GM20000 (cell line): Measurements from ENCODE around the gene KIF18B.

Experiments used
- DNase-seq: peaks from one replicate; pipeline ENCODE4 v3.0.0; 2012; ENCODE audit warnings: low spot score
- TF ChIP-seq, protein P1 (sequence below): IDR thresholded peaks from 2 replicates; pipeline ENCODE4 v1.5.1; 2012; ENCODE audit warnings: mild to moderate bottlenecking, control low read depth; ENCODE audit errors: extremely low read depth, missing control alignments

The KIF18B gene

DNA sequence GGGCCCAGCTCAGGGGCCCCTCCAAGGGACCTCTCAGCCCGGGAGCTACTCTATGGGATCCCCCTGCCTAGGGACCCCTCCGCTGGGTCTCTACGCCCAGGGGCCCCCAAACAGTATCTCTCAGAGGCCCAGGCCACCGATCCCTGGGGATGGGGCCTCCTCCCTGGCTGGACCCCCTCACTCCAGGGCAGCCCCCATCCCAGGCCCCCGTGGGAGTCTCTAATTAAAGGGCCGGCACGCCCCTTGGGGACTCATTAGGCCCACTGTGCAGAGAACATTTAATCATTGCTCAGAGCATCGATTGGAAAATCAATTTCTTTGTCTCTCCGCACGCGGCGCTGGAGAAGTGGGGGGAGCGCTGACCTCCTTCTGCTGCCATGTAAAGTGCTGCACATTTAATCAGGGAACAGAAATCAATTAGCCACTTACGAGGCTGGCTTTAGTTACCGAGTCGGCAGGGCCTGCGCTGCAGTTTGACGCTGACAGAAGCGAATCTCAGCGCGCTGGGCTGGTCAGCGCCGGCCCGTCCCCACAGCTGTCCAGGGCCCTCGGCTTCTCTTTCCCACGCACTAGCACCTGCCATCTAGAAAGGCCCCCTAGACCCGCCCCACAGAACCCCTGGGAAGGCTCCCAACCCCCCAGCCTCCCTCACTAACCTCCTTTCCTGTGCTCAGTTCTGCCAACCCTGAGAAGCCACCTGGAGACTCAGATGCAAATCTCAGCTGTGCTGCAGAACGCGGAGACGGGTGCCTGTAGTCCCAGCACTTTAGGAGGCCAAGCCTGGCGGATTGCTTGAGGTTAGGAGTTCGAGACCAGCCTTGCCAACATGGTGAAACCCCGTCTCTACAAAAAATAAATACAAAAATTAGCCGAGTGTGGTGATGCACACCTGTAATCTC is 40.7 kb upstream of the KIF18B start:
- TF ChIP-seq, protein P1, sequence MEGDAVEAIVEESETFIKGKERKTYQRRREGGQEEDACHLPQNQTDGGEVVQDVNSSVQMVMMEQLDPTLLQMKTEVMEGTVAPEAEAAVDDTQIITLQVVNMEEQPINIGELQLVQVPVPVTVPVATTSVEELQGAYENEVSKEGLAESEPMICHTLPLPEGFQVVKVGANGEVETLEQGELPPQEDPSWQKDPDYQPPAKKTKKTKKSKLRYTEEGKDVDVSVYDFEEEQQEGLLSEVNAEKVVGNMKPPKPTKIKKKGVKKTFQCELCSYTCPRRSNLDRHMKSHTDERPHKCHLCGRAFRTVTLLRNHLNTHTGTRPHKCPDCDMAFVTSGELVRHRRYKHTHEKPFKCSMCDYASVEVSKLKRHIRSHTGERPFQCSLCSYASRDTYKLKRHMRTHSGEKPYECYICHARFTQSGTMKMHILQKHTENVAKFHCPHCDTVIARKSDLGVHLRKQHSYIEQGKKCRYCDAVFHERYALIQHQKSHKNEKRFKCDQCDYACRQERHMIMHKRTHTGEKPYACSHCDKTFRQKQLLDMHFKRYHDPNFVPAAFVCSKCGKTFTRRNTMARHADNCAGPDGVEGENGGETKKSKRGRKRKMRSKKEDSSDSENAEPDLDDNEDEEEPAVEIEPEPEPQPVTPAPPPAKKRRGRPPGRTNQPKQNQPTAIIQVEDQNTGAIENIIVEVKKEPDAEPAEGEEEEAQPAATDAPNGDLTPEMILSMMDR: no peak
- no peak for DNase-seq

DNA sequence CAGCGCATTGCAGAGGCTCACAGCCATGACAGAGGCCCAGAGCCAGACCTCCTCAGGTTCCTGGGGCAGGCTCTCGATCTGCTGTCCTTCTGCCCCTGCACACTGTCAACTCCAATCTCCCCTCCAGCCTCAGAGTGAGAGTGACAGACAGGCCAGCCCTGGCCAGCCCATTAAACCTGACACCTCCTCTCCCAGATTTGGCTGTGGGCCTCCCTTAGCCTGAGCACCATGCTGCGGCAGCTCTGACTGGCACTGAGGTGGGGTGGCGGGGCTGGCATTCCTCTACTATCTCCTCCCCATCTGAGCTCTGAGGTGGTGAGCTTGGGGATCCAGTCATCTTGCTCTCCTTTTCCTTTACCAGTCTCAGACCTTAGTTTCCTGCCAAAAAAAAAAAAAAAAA is 36.0 kb upstream of the KIF18B start:
- DNase-seq: no peak
- TF ChIP-seq, protein P1: no peak

DNA sequence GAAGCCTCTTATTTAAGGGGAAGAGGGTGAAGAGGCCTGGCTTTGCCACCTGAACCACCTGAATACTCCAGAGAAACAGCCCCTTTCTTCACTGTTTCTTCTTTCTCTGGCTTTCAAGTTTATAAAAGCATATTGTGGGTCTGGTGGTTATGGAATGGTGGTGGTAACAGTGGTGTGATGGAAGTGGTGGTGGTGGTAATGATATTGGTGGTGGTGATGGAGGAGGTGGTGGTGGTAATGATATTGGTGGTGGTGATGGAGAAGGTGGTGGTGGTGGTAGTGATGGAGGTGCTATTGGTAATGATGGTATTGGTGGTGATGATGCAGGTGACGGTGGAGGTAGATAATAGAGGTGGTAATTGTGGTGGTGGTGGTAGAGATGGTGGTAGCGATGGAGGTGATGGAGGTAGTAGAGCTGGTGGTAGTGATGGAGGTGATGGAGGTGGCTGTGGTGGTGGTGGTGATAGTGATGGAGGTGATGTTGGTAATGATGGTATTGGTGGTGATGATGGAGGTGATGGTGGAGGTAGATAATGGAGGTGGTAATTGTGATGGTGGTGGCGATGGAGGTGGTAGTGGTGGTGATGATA is 34.6 kb upstream of the KIF18B start:
- TF ChIP-seq, protein P1: no peak
- no peak for DNase-seq

DNA sequence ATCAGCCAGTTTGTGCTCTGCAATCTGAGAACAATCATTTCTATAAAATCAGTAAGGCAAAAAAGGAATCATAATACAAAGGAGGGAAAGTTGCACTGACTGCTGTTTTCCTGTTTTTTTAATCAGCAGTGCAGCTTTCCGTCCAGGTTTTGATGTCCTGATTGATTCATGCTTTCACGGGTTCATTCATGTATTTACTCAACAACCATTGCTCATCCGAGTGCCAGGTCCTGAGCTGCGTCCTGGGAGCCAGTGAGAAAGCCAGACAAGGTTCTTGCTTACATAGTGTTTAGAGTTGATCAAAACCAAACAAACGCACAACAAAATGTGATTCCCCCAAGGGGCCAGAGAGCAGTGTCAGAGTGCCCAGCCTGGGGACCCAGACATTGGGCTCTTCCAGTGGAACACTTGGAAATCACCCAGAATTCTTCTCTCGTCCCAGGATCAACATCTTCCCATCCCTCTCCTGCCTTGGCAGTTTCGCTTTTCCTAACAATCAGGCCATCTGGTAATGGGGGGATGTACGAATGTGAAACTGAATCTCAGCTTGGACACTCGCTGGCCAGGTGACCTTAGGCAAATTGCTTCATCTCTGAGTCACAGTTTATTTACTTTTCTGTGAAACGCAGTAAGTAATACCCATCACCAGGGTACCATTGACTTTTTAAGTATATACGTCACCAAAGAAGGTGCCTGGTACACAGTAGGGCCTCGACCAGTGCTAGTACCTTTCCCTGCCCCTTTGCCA is 33.8 kb upstream of the KIF18B start:
- no peak for DNase-seq

DNA sequence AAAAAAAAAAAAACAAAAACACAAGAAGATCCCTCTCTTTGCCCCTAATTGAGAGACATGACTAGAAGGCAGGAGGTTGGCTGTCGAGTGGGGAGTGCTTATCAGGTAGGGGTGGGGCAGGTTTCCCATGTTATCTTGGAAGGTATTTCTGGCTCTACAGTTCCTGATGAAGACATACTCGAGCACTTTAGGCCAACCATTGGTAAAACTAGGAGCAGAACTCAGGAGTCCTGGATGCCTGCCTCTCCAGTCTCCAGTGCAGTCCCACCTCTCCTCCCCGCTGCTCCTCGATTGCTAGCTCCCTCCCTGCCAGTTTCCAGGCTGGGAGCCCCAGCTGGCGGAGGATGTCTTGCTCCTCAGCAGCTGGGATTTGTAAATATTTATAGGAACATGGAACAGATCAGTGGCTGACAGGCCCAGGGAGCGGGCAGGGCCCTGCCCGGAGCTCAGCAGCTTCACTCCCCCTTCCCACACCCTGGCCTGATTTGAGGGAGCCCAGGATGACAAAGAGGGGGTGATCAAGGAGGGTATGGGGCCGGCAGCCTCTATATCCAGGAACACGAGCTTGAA is 31.9 kb upstream of the KIF18B start:
- TF ChIP-seq, protein P1: no peak

More for the DNA sequence above, 33.8 kb upstream of the KIF18B start:
- TF ChIP-seq, protein P1: no peak

DNA sequence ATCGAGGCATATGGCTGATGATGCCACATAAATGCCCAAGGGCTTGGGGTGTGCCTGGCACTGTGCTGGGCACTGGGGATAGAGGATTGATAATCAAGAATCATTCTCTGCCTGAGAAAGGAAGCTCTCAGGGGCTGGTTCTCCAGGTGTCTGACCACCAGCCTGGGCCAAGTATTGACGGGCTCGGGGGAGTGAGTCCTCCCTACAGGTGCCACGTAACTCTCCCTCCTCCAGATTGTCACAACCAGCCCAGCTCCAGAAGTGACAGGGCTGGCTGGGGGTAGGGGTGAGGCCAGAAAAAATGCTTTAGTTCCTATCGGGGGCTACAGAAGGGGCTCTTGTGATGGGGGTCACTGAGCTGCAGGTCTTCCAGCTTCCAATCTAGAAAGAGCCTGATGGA is 31.2 kb upstream of the KIF18B start:
- TF ChIP-seq, protein P1: no peak
- no peak for DNase-seq

More for the DNA sequence above, 31.9 kb upstream of the KIF18B start:
- no peak for DNase-seq
